PC-3 (cell line): ENCODE results near the gene LAMTOR2.

Experiments
- CTCF ChIP-seq: fragments of 300-600 bp; sonication (generic); conservative IDR thresholded peaks from 2 replicates; pipeline ENCODE4 v1.5.1; 2017; ENCODE audit warnings: antibody characterized with exemption, low read depth, mild to moderate bottlenecking, low read length
- EZH2phosphoT487 ChIP-seq: fragments of 300-600 bp; sonication (generic); IDR thresholded peaks from 2 replicates; pipeline ENCODE4 v1.6.1; 2018; ENCODE audit warnings: mild to moderate bottlenecking, antibody characterized with exemption, low read length, borderline replicate concordance

GRCh38 chr1:156106624-156107488 is 52.3 kb downstream of the LAMTOR2 start:
- TF ChIP-seq CTCF (no peak), EZH2phosphoT487 (no peak)
